PC-3 (cell line): ENCODE results near the gene RAC3.

Source experiments
- CTCF ChIP-seq: fragments of 300-600 bp; sonication (generic); conservative IDR thresholded peaks from 2 replicates; pipeline ENCODE4 v1.5.1; 2017; ENCODE audit warnings: antibody characterized with exemption, low read depth, mild to moderate bottlenecking, low read length
- EZH2 ChIP-seq: fragments of 300-600 bp; sonication (generic); IDR thresholded peaks from one replicate; pipeline ENCODE4 v1.6.1; 2017; ENCODE audit warnings: antibody characterized with exemption, mild to moderate bottlenecking, low read length; ENCODE audit not compliant: unreplicated experiment
- EZH2phosphoT487 ChIP-seq: fragments of 300-600 bp; sonication (generic); IDR thresholded peaks from 2 replicates; pipeline ENCODE4 v1.6.1; 2018; ENCODE audit warnings: mild to moderate bottlenecking, antibody characterized with exemption, low read length, borderline replicate concordance

GRCh38 chr17:82059272-82060000 is 28.0 kb downstream of the RAC3 start:
- TF ChIP-seq CTCF (no peak), EZH2phosphoT487 (no peak), EZH2 (no peak)
